ENCODE data around the gene SLAMF1.

SLAMF1 gene

GRCh38 chr1:160558660-160559380 lies 88.0 kb downstream of the SLAMF1 start:
- no peak for DNase-seq

All from effector CD4-positive, alpha-beta T cell (primary cell).